Prostate gland (tissue), 2 donors: ENCODE results near the gene ARFGAP3. TPM values are rescaled to one million over a fixed set of nuclear protein-coding genes. Genes with fewer than 3 reads are reported as not detected.
A peak's percentile ranks its signal among the peaks of the same experiment; 100 is the strongest.

Source experiments
- DNase-seq: peaks from one replicate; pipeline ENCODE4 v3.0.0-alpha.2; 2019; ENCODE audit warnings: low spot score
- H3K27ac ChIP-seq, 2 donors: fragments of 200-600 bp; sonication (generic); 2 replicates each; pipeline ENCODE4 v1.5.1; 2017 to 2019
- H3K27me3 ChIP-seq: fragments of 200-600 bp; sonication (generic); replicated peaks from 2 replicates; pipeline ENCODE4 v1.5.1; 2019; ENCODE audit not compliant: insufficient read depth
- H3K36me3 ChIP-seq, 2 donors: fragments of 200-600 bp; sonication (generic); 1 replicate in 1 of 2; 2 replicates in 1 of 2; pipeline versions ENCODE4 v1.5.1 to v1.8.1; 2017 to 2019
- H3K4me1 ChIP-seq: fragments of 200-600 bp; sonication (generic); replicated peaks from 2 replicates; pipeline ENCODE4 v1.5.1; 2019
- H3K4me3 ChIP-seq, 2 donors: fragments of 200-600 bp; sonication (generic); 2 replicates each; pipeline ENCODE4 v1.5.1; 2017 to 2019
- H3K9me3 ChIP-seq: fragments of 200-600 bp; sonication (generic); 2 replicates; pipeline ENCODE4 v1.5.1; 2017
- POLR2A ChIP-seq: fragments of 450-650 bp; IDR thresholded peaks from one replicate; pipeline ENCODE4 v1.6.1; 2016; ENCODE audit warnings: antibody characterized with exemption, mild to moderate bottlenecking
- POLR2AphosphoS5 ChIP-seq: sonication (generic); formaldehyde crosslinking; IDR thresholded peaks from one replicate; pipeline ENCODE4 v1.6.1; 2017; ENCODE audit warnings: antibody characterized with exemption
- WGBS: methylation state at CpG from one replicate; pipeline ENCODE4 v1.1.5; 2018; 5-methylcytosine and 5-hydroxymethylcytosine counted together
- intact Hi-C: fragments of 100-400 bp; cut with DNase I; formaldehyde crosslinking; loops from one replicate; pipeline ENCODE4 v1.14.2; 2022
- total RNA-seq, 2 donors: library from RNA; depleted of rRNA; stranded (reverse); fragments of >200 nt; gene quantifications; one replicate each; pipeline ENCODE4 v1.1.0, GENCODE V29; 2016
- TF ChIP-seq, protein P1 (sequence below), 4 experiments: fragments of 200-600 bp in 2 of 4; fragments of 450-650 bp in 2 of 4; sonication (generic) in 2 of 4; IDR thresholded peaks; 1 replicate in 3 of 4; 2 replicates in 1 of 4; pipeline ENCODE4 v1.5.1; 2016 to 2019; ENCODE audit warnings: antibody characterized with exemption in 4 of 4, mild to moderate bottlenecking in 2 of 4, moderate library complexity in 2 of 4

Gene ARFGAP3
- total RNA-seq, 2 donors from 2014 or later: 92.9 to 127 TPM

DNA sequence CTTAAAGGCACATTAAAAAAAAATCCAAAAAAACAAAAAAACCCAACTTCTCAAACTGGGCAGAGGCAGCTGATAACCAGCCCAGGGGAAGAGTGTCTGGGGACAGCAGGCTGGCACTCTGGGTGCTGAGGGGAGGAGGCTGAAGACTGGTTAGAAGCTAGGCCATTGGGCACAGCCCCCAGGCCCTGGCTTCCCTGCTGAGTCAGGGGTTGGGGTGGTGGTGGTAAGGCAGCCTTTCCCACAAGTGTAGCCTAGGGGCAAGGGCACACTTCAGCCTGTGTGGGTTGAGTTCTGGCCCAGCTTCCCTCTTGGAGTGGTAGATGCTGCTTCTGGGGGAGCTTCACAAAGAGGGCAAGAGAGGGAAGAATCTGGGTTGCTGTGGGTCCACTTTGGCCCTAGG is 16.3 kb upstream of the ARFGAP3 start:
- Histone ChIP-seq H3K4me3 (no peak overlapping the region), H3K27me3 (no peaks in the 10 kb centered on the region), H3K4me1 (peaks cover 8% of the 10 kb centered on the region), H3K27ac (no peak overlapping the region), H3K36me3 (peaks cover 14 to 15% of the 10 kb centered on the region in 2 donors), H3K9me3 (no peaks in the 10 kb centered on the region)
- TF ChIP-seq POLR2A: no peak
- TF ChIP-seq, protein P1, sequence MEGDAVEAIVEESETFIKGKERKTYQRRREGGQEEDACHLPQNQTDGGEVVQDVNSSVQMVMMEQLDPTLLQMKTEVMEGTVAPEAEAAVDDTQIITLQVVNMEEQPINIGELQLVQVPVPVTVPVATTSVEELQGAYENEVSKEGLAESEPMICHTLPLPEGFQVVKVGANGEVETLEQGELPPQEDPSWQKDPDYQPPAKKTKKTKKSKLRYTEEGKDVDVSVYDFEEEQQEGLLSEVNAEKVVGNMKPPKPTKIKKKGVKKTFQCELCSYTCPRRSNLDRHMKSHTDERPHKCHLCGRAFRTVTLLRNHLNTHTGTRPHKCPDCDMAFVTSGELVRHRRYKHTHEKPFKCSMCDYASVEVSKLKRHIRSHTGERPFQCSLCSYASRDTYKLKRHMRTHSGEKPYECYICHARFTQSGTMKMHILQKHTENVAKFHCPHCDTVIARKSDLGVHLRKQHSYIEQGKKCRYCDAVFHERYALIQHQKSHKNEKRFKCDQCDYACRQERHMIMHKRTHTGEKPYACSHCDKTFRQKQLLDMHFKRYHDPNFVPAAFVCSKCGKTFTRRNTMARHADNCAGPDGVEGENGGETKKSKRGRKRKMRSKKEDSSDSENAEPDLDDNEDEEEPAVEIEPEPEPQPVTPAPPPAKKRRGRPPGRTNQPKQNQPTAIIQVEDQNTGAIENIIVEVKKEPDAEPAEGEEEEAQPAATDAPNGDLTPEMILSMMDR (IDR thresholded peaks at IDR 0.05): no peak
- TF ChIP-seq POLR2AphosphoS5: no peak
- intact Hi-C loops: no loop called here
- no peak for DNase-seq

DNA sequence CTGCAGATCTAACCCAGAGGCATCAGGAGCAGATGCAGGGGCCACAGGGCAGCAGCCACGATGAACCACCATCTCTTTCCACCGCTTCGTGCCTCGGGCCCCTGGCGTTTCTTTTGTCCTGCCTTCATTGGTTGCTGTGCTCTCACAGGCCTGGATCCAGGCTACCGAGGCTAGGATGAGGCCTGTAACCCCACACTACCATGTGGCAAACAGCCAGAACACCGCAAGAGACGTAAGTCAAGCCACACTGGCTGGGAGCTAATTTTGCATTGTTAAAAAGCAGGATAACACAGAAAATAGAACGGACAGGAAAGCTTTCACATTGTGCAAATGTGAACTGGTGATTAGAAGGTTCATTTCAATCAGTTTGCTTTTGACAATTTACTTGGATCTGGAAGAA is 15.7 kb upstream of the ARFGAP3 start:
- Histone ChIP-seq H3K4me1 (peaks cover 8% of the 10 kb centered on the region), H3K27me3 (no peaks in the 10 kb centered on the region), H3K9me3 (no peaks in the 10 kb centered on the region), H3K27ac (no peak overlapping the region), H3K36me3 (peaks cover 9 to 15% of the 10 kb centered on the region in 2 donors), H3K4me3 (no peak overlapping the region)
- intact Hi-C loops: no loop called here
- TF ChIP-seq POLR2AphosphoS5 (no peak), POLR2A (no peak)
- TF ChIP-seq, protein P1 (IDR thresholded peaks at IDR 0.05): no peak
- 68% methylated on average over 9 of the region's 9 CpGs for WGBS
- no peak for DNase-seq

DNA sequence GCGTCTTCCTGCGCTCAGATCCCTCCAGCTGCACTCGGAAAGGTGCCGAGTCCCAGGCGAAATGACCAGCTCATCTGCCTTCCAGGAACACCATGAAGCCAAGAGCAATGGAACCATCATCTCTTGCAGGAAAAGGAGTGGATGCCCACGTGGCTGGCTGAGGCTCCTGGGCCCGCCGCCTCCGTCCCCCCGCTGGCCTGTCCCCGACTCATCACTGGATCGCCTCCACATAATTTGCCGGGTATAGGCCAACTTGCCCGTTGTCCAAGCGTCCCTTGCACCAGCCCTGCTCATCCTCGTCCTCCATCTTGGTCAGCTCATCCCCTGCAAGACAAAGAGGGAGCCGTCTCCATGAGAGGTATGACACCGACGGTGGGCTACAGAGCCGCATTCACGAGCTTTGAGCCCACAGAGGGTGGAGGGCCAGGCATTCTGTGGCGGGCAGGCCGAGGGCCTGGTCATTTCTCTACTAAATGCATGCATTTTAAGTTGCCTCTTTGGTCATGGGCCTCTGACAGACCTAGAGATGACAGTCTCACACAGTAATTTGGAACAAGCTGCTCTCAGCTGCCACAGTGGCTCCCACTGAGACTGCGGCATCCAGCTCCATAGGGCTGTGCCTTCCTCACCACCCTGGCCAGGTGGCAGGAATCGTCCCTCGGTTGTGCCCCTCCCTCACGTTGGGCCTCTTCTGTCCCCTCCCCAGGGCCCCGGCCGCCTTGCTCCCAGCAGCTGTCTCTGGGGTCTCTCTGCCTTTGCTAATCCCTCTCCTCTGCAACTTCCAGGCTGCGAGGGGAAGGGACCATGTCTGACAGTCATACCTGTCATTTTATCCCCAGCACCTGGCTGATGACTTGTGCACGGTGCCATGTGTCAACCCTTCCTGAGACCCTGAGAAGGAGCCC is 14.3 kb upstream of the ARFGAP3 start:
- DNase-seq: no peak
- Histone ChIP-seq H3K9me3 (no peaks in the 10 kb centered on the region), H3K4me3 (no peak overlapping the region), H3K27me3 (no peaks in the 10 kb centered on the region), H3K4me1 (peaks cover 8% of the 10 kb centered on the region), H3K36me3 (peaks cover 5 to 9% of the 10 kb centered on the region in 2 donors), H3K27ac (no peak overlapping the region)
- intact Hi-C loops: no loop called here
- 91% methylated on average over 30 of the region's 31 CpGs for WGBS
- TF ChIP-seq POLR2AphosphoS5: no peak
- TF ChIP-seq, protein P1 (IDR thresholded peaks at IDR 0.05): no peak
- TF ChIP-seq POLR2A: no peak

DNA sequence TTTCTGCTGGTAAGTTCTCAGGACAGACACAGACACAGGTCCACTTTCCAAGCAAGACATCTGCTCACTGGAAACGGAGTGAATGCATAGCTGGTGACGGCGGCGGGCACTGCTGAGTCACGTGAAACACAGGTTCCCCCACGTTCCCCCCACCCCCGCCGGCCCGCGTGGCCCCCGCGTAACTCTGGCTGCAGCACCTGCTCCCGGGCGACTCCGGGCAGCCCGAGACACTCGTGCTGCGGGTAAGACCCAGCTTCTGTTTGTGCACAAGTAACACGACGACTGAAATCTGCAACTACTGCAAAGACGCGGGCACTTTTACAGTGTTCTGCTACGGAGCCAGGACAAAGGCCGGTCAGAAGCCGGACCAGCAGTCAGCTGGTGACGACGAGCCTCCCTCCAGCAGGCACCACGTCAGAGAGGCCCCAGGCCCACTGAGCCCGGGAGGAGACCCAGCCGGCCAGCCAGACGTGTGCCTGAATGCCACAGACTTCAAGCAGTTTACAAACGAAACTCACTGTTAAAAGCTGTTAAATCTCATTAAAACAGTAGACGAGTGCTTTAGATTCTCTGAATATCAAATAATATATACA is 12.9 kb upstream of the ARFGAP3 start:
- Histone ChIP-seq H3K27me3 (no peaks in the 10 kb centered on the region), H3K9me3 (no peaks in the 10 kb centered on the region), H3K27ac (peak overlapping the region in 1 of 2 donors; percentile 89), H3K4me3 (no peak overlapping the region), H3K4me1 (peaks cover 8% of the 10 kb centered on the region), H3K36me3 (peaks cover 0 to 3% of the 10 kb centered on the region in 2 donors)
- intact Hi-C loops: loop anchor here (5.0 kb wide), 3 partner anchors 97 to 162 kb away; partner anchors contain the start of gene PACSIN2
- TF ChIP-seq POLR2A (no peak), POLR2AphosphoS5 (no peak)
- TF ChIP-seq, protein P1 (IDR thresholded peaks at IDR 0.05): no peak
- 82% methylated on average over 33 of the region's 33 CpGs for WGBS
- no peak for DNase-seq
